ENCODE measurements around the gene WDHD1. TPM values are rescaled to one million over a fixed set of nuclear protein-coding genes. Genes with fewer than 3 reads are reported as not detected.

WDHD1 gene
- total and polyA plus RNA-seq, 2 of the 4 experiments (the other 2 are of a cell fraction) = 4.4 to 13.1 TPM

DNA sequence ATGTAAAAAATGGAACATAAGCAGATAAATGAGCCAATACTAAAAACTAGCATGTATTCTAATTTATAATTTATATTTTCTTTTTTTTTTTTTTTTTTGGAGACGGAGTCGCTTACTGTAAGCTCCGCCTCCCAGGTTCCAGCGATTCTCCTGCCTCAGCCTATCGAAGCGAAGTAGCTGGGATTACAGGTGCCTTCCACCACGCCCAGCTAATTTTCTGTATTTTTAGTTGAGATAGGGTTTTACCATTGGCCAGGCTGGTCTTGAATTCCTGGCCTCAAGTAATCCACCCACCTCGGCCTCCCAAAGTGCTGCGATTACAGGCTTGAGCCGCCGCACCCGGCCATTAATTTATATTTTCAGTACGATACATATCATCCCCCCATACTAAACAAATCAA lies 27.2 kb upstream of the WDHD1 start:
- Histone ChIP-seq H3K9me1 (ENCODE audit: insufficient read depth, low read length) (no peaks in the 10 kb centered on the region), H3K18ac (ENCODE audit: low read depth, low read length) (no peak overlapping the region), H3K9ac (ENCODE audit: low read depth, low read length) (no peak overlapping the region), H2BK5ac (ENCODE audit: low read depth, low read length, poor library complexity, severe bottlenecking) (no peak overlapping the region), H3K36me3 (ENCODE audit: control insufficient read depth, insufficient read depth, low read length) (peaks cover 11% of the 10 kb centered on the region), H3K4me3 (ENCODE audit: insufficient read depth, low read depth, low read length) (no peak overlapping the region), H3K4me1 (ENCODE audit: control insufficient read depth, insufficient read depth, low read length) (no peaks in the 10 kb centered on the region), H2BK15ac (ENCODE audit: low read depth, low read length) (no peak overlapping the region), H2AK9ac (replicated peaks; ENCODE audit: low read depth, low read length, poor library complexity) (no peak overlapping the region), H3K27me3 (ENCODE audit: control insufficient read depth, insufficient read depth, low read length) (no peaks in the 10 kb centered on the region), H3K79me1 (ENCODE audit: low read depth in 1 of 2, low read length in 2 of 2) (peaks cover 13 to 38% of the 10 kb centered on the region in 2 experiments), H4K91ac (ENCODE audit: insufficient read depth, low read depth, low read length) (no peak overlapping the region), H3K23ac (ENCODE audit: low read depth, low read length) (no peak overlapping the region), H2BK20ac (ENCODE audit: low read depth, low read length) (no peak overlapping the region), H3K4ac (ENCODE audit: low read depth, low read length) (no peak overlapping the region), H3K9me3 (ENCODE audit: control insufficient read depth, insufficient read depth, low read length) (no peaks in the 10 kb centered on the region), H2AFZ (replicated peaks; ENCODE audit: low read length, poor library complexity) (no peak overlapping the region), H3K14ac (replicated peaks; ENCODE audit: low read depth, low read length) (no peak overlapping the region), H4K8ac (ENCODE audit: low read depth in 2 of 2, low read length in 2 of 2) (no peak overlapping the region), H3K4me2 (ENCODE audit: low read depth, low read length) (no peak overlapping the region), H4K5ac (ENCODE audit: low read depth, low read length) (no peak overlapping the region), H4K20me1 (ENCODE audit: insufficient read depth, low read length) (peaks cover 66% of the 10 kb centered on the region), H2AK5ac (ENCODE audit: low read depth, low read length) (no peak overlapping the region), H3K27ac (ENCODE audit: insufficient read depth, low read length) (no peak overlapping the region), H3K56ac (ENCODE audit: extremely low read depth, insufficient read depth, low read length) (no peak overlapping the region), H2BK120ac (ENCODE audit: low read depth, low read length) (no peak overlapping the region)
- TF ChIP-seq MAZ (IDR thresholded peaks at IDR 0.05; ENCODE audit: borderline replicate concordance, low read depth, low read length) (no peak), RFX5 (IDR thresholded peaks at IDR 0.05; ENCODE audit: low read depth, low read length) (no peak), RCOR1 (IDR thresholded peaks at IDR 0.05; ENCODE audit: insufficient replicate concordance, low read length) (no peak), BHLHE40 (IDR thresholded peaks at IDR 0.05; ENCODE audit: low read depth, low read length) (no peak), SMC3 (IDR thresholded peaks at IDR 0.05; ENCODE audit: low read depth, low read length) (no peak), MXI1 (IDR thresholded peaks at IDR 0.05; ENCODE audit: borderline replicate concordance, low read depth, low read length) (no peak), NFE2L2 (IDR thresholded peaks at IDR 0.05; ENCODE audit: low read depth, low read length) (no peak), RAD21 (IDR thresholded peaks at IDR 0.05; ENCODE audit: low read length) (no peak), CEBPB (IDR thresholded peaks at IDR 0.05; ENCODE audit: low read depth, low read length) (no peak), USF2 (IDR thresholded peaks at IDR 0.05; ENCODE audit: low read depth, low read length) (no peak), CHD1 (IDR thresholded peaks at IDR 0.05; ENCODE audit: low read depth, low read length) (no peak), MAFK (IDR thresholded peaks at IDR 0.05; ENCODE audit: low read depth, low read length) (no peak), FOS (IDR thresholded peaks at IDR 0.05; ENCODE audit: low read depth, low read length) (no peak), POLR2A (IDR thresholded peaks at IDR 0.05; ENCODE audit: low read depth, low read length) (no peak)
- TF ChIP-seq, protein P1, sequence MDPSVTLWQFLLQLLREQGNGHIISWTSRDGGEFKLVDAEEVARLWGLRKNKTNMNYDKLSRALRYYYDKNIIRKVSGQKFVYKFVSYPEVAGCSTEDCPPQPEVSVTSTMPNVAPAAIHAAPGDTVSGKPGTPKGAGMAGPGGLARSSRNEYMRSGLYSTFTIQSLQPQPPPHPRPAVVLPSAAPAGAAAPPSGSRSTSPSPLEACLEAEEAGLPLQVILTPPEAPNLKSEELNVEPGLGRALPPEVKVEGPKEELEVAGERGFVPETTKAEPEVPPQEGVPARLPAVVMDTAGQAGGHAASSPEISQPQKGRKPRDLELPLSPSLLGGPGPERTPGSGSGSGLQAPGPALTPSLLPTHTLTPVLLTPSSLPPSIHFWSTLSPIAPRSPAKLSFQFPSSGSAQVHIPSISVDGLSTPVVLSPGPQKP (IDR thresholded peaks at IDR 0.05; ENCODE audit: borderline replicate concordance, low read depth, low read length) = no peak
- TF ChIP-seq, protein P2, sequence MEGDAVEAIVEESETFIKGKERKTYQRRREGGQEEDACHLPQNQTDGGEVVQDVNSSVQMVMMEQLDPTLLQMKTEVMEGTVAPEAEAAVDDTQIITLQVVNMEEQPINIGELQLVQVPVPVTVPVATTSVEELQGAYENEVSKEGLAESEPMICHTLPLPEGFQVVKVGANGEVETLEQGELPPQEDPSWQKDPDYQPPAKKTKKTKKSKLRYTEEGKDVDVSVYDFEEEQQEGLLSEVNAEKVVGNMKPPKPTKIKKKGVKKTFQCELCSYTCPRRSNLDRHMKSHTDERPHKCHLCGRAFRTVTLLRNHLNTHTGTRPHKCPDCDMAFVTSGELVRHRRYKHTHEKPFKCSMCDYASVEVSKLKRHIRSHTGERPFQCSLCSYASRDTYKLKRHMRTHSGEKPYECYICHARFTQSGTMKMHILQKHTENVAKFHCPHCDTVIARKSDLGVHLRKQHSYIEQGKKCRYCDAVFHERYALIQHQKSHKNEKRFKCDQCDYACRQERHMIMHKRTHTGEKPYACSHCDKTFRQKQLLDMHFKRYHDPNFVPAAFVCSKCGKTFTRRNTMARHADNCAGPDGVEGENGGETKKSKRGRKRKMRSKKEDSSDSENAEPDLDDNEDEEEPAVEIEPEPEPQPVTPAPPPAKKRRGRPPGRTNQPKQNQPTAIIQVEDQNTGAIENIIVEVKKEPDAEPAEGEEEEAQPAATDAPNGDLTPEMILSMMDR (conservative IDR thresholded peaks at IDR 0.05; ENCODE audit: low read depth, low read length) = no peak
- no TSS peak for BruUV-seq (replicated peaks)
- ATAC-seq (ENCODE audit: low read depth) = no peak
- intact Hi-C loops (cut with micrococcal nuclease) = no loop called here
- DNase-seq = no peak
- dilution Hi-C loops (cut with HindIII; ENCODE audit: low sequenced_read_pairs, unreplicated experiment) = no loop called here
- POLR2A ChIA-PET (ENCODE audit: unreplicated experiment) = interaction anchor here (0.6 kb wide), 1 partner anchor 293 kb away, joined by 10 read pairs; no protein-coding TSS in a partner anchor
- WGBS, 2 experiments (ENCODE audit: extremely low coverage in 2 of 2, insufficient read length in 1 of 2) = 100% methylated on average over 1 of the region's 13 CpGs; no CpG with 5 or more reads in 1 of the 2 experiments
- CTCF ChIA-PET = interaction anchor here (0.6 kb wide), 1 partner anchor 17 kb away, joined by 6 read pairs; no protein-coding TSS in a partner anchor
- in situ Hi-C loops (cut with MboI; ENCODE audit: low sequenced_read_pairs) = no loop called here

Measured in IMR-90 (cell line).